HepG2 (cell line): ENCODE measurements around the gene UBR4.

Experiments used
- HNF4G ChIP-seq, 2 experiments: sonication (generic) in 1 of 2; formaldehyde crosslinking in 1 of 2; IDR thresholded peaks; 2 replicates each; pipeline versions ENCODE4 v1.4.0 to v1.6.1; 2011 to 2020; ENCODE audit warnings: borderline replicate concordance in 2 of 2, low read depth in 2 of 2, mild to moderate bottlenecking in 2 of 2, low read length in 1 of 2, missing genetic modification reagents in 1 of 2, moderate library complexity in 1 of 2
- POLR2AphosphoS2 ChIP-seq: IDR thresholded peaks from 2 replicates; pipeline ENCODE4 v1.6.1; 2011; ENCODE audit warnings: low read depth, low read length, improper control_type of control experiment
- SOX6 ChIP-seq, 2 experiments: fragments of 450-650 bp in 1 of 2; sonication (generic) in 1 of 2; formaldehyde crosslinking in 1 of 2; IDR thresholded peaks; 2 replicates each; pipeline versions ENCODE4 v1.4.0 to v1.6.1; 2017 to 2020; ENCODE audit warnings: antibody characterized with exemption in 1 of 2, mild to moderate bottlenecking in 1 of 2, missing genetic modification reagents in 1 of 2
- ZNF234 ChIP-seq: sonication (generic); formaldehyde crosslinking; conservative IDR thresholded peaks from 2 replicates; pipeline ENCODE4 v1.5.1; 2020; ENCODE audit warnings: mild to moderate bottlenecking, missing genetic modification reagents
- ZNF451 ChIP-seq: sonication (generic); formaldehyde crosslinking; IDR thresholded peaks from 2 replicates; pipeline ENCODE4 v1.5.0; 2020; ENCODE audit warnings: mild to moderate bottlenecking, missing genetic modification reagents
- TF ChIP-seq, protein P1 (sequence below): sonication (generic); formaldehyde crosslinking; IDR thresholded peaks from 2 replicates; pipeline ENCODE4 v1.8.1; 2022; ENCODE audit warnings: mild to moderate bottlenecking, missing genetic modification reagents
- TF ChIP-seq, protein P2 (sequence below): sonication (generic); formaldehyde crosslinking; IDR thresholded peaks from 2 replicates; pipeline ENCODE4 v1.4.0; 2020; ENCODE audit warnings: mild to moderate bottlenecking, missing genetic modification reagents
- TF ChIP-seq, protein P3 (sequence below): sonication (generic); formaldehyde crosslinking; IDR thresholded peaks from 2 replicates; pipeline ENCODE4 v1.5.0; 2020; ENCODE audit warnings: mild to moderate bottlenecking, missing genetic modification reagents, moderate library complexity

DNA sequence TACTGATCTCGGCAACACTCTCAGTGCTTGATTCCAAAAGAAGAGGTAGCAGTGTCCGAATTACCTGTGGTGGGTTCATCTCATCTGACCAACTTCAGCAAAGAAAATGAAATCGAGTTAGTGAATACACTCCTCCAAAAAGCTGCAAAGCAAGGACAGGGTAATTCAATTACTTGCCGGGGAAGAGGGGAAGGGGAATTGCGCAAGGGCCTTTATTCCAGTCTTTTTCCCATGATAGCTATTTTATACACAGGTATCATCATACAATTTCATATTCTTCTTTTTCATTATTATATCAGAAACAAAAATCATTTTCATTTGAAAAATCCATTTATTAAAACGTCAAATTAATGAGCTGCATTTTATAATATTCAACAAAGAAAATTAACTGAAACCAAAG lies 42.9 kb downstream of the UBR4 start:
- TF ChIP-seq POLR2AphosphoS2: no peak
- no peak for TF ChIP-seq ZNF451 (CRISPR knock-in tag)
- TF ChIP-seq, protein P1, sequence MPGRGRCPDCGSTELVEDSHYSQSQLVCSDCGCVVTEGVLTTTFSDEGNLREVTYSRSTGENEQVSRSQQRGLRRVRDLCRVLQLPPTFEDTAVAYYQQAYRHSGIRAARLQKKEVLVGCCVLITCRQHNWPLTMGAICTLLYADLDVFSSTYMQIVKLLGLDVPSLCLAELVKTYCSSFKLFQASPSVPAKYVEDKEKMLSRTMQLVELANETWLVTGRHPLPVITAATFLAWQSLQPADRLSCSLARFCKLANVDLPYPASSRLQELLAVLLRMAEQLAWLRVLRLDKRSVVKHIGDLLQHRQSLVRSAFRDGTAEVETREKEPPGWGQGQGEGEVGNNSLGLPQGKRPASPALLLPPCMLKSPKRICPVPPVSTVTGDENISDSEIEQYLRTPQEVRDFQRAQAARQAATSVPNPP (CRISPR knock-in tag): no peak
- TF ChIP-seq, protein P2, sequence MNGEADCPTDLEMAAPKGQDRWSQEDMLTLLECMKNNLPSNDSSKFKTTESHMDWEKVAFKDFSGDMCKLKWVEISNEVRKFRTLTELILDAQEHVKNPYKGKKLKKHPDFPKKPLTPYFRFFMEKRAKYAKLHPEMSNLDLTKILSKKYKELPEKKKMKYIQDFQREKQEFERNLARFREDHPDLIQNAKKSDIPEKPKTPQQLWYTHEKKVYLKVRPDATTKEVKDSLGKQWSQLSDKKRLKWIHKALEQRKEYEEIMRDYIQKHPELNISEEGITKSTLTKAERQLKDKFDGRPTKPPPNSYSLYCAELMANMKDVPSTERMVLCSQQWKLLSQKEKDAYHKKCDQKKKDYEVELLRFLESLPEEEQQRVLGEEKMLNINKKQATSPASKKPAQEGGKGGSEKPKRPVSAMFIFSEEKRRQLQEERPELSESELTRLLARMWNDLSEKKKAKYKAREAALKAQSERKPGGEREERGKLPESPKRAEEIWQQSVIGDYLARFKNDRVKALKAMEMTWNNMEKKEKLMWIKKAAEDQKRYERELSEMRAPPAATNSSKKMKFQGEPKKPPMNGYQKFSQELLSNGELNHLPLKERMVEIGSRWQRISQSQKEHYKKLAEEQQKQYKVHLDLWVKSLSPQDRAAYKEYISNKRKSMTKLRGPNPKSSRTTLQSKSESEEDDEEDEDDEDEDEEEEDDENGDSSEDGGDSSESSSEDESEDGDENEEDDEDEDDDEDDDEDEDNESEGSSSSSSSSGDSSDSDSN (CRISPR knock-in tag): no peak
- TF ChIP-seq HNF4G (IDR thresholded peaks at IDR 0.05; ENCODE audit: borderline replicate concordance, low read depth, low read length): no peak
- no peak for TF ChIP-seq HNF4G (CRISPR knock-in tag; IDR thresholded peaks at IDR 0.05; ENCODE audit: borderline replicate concordance, low read depth)
- TF ChIP-seq SOX6 (IDR thresholded peaks at IDR 0.05): no peak
- no peak for TF ChIP-seq SOX6 (CRISPR knock-in tag; IDR thresholded peaks at IDR 0.05)
- TF ChIP-seq, protein P3, sequence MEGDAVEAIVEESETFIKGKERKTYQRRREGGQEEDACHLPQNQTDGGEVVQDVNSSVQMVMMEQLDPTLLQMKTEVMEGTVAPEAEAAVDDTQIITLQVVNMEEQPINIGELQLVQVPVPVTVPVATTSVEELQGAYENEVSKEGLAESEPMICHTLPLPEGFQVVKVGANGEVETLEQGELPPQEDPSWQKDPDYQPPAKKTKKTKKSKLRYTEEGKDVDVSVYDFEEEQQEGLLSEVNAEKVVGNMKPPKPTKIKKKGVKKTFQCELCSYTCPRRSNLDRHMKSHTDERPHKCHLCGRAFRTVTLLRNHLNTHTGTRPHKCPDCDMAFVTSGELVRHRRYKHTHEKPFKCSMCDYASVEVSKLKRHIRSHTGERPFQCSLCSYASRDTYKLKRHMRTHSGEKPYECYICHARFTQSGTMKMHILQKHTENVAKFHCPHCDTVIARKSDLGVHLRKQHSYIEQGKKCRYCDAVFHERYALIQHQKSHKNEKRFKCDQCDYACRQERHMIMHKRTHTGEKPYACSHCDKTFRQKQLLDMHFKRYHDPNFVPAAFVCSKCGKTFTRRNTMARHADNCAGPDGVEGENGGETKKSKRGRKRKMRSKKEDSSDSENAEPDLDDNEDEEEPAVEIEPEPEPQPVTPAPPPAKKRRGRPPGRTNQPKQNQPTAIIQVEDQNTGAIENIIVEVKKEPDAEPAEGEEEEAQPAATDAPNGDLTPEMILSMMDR (CRISPR knock-in tag): no peak
- TF ChIP-seq ZNF234 (CRISPR knock-in tag): no peak
